ENCODE data around the gene ALDH3B2. TPM values are rescaled to one million over a fixed set of nuclear protein-coding genes. Genes with fewer than 3 reads are reported as not detected.

The ALDH3B2 gene
- total RNA-seq, 1 experiment from 2014 or later: not detected

DNA sequence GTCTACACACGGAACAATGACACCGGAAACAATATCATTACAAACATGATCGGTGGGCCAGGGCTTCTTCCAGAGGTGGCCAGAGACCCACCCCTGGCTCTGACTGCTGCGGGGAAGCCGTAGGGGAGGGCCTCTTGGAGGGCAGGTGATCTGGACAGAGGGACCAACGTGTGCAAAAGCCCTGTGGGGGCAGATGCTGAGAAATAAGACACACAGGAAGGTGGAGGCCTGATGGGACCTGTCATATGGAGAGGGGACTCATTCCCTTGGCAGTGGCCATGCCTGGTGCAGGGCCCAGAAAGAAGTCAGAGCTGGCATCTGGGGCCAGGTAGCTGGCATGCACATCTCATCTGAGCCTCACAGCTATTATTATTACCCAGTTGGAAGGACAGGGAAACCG is 1.1 kb downstream of the ALDH3B2 start:
- ATAC-seq (no peak), DNase-seq (ENCODE audit: low read depth, low spot score) (no peak)
- no peaks in the 10 kb centered on the region for H3K36me3 ChIP-seq (ENCODE audit: control insufficient read depth, insufficient read depth, low read length)
- TF ChIP-seq TCF7L2 (IDR thresholded peaks at IDR 0.05; ENCODE audit: low read depth, low read length) (no peak), SIN3A (IDR thresholded peaks at IDR 0.05; ENCODE audit: borderline replicate concordance, insufficient read depth, low read depth, low read length) (no peak), POLR2AphosphoS5 (IDR thresholded peaks at IDR 0.05; ENCODE audit: low read depth, low read length) (no peak), REST (IDR thresholded peaks at IDR 0.05; ENCODE audit: insufficient read depth in 1 of 2, low read depth in 2 of 2, low read length in 1 of 2) (no peak), CTCF (IDR thresholded peaks at IDR 0.05) (no peak)
- ChIA-PET CTCF (no interaction called here), POLR2A (interaction anchor here (0.6 kb wide), 1 partner anchor 79 kb away, joined by 4 read pairs; no protein-coding TSS in a partner anchor)
- in situ Hi-C loops (cut with HindIII; ENCODE audit: low pct_unique_long_range_greater_than_20kb, low sequenced_read_pairs): no loop called here
- no peak overlapping the region for H3K27ac ChIP-seq (ENCODE audit: low read length)
- no peaks in the 10 kb centered on the region for H3K4me1 ChIP-seq (ENCODE audit: control insufficient read depth, insufficient read depth, low read length)
- intact Hi-C loops (cut with micrococcal nuclease; ENCODE audit: unreplicated experiment): no loop called here
- BruUV-seq (replicated peaks): no TSS peak
- no peaks in the 10 kb centered on the region for H3K9me3 ChIP-seq (ENCODE audit: control insufficient read depth, insufficient read depth, low read depth, low read length)
- H3K4me3 ChIP-seq (ENCODE audit: low read depth in 2 of 2, low read length in 2 of 2): no peak overlapping the region
- no peaks in the 10 kb centered on the region; the same call in 1 of the 2 replicates for H3K27me3 ChIP-seq (ENCODE audit: control insufficient read depth, insufficient read depth, low read length)

GRCh38 chr11:67671211-67671520 is 3.3 kb downstream of the ALDH3B2 start:
- POLR2A ChIA-PET: no interaction called here
- CTCF ChIA-PET: interaction anchor here (0.5 to 0.7 kb wide), 3 partner anchors 12 to 203 kb away, joined by 3 to 6 read pairs (median 3); no protein-coding TSS in a partner anchor
- H3K27ac ChIP-seq (ENCODE audit: low read length): no peak overlapping the region

More at GRCh38 chr11:67671211-67671520, 3.3 kb downstream of the ALDH3B2 start:
- DNase-seq (ENCODE audit: low read depth, low spot score): no peak
- no TSS peak for BruUV-seq (replicated peaks)
- H3K4me3 ChIP-seq (ENCODE audit: low read depth in 2 of 2, low read length in 2 of 2): no peak overlapping the region
- no peaks in the 10 kb centered on the region for H3K4me1 ChIP-seq (ENCODE audit: control insufficient read depth, insufficient read depth, low read length)
- in situ Hi-C loops (cut with HindIII; ENCODE audit: low pct_unique_long_range_greater_than_20kb, low sequenced_read_pairs): no loop called here
- H3K9me3 ChIP-seq (ENCODE audit: control insufficient read depth, insufficient read depth, low read depth, low read length): no peaks in the 10 kb centered on the region
- no peak for ATAC-seq
- TF ChIP-seq SIN3A (IDR thresholded peaks at IDR 0.05; ENCODE audit: borderline replicate concordance, insufficient read depth, low read depth, low read length) (no peak), CTCF (IDR thresholded peaks at IDR 0.05) (no peak), POLR2AphosphoS5 (IDR thresholded peaks at IDR 0.05; ENCODE audit: low read depth, low read length) (no peak), REST (IDR thresholded peaks at IDR 0.05; ENCODE audit: insufficient read depth in 1 of 2, low read depth in 2 of 2, low read length in 1 of 2) (no peak), TCF7L2 (IDR thresholded peaks at IDR 0.05; ENCODE audit: low read depth, low read length) (no peak)
- no peaks in the 10 kb centered on the region for H3K36me3 ChIP-seq (ENCODE audit: control insufficient read depth, insufficient read depth, low read length)
- intact Hi-C loops (cut with micrococcal nuclease; ENCODE audit: unreplicated experiment): no loop called here
- no peaks in the 10 kb centered on the region; the same call in 1 of the 2 replicates for H3K27me3 ChIP-seq (ENCODE audit: control insufficient read depth, insufficient read depth, low read length)

Measured in Panc1 (cell line).